ENCODE results near the gene RUFY3. TPM values are rescaled to one million over a fixed set of nuclear protein-coding genes. Genes with fewer than 3 reads are reported as not detected.
A peak's percentile ranks its signal among the peaks of the same experiment; 100 is the strongest.

Gene RUFY3
- total and polyA plus RNA-seq, 9 of the 15 experiments (the other 6 are each of a cell fraction or from before 2014, with no cell fraction given): 4.2 to 31.1 (median 21.5) TPM

DNA sequence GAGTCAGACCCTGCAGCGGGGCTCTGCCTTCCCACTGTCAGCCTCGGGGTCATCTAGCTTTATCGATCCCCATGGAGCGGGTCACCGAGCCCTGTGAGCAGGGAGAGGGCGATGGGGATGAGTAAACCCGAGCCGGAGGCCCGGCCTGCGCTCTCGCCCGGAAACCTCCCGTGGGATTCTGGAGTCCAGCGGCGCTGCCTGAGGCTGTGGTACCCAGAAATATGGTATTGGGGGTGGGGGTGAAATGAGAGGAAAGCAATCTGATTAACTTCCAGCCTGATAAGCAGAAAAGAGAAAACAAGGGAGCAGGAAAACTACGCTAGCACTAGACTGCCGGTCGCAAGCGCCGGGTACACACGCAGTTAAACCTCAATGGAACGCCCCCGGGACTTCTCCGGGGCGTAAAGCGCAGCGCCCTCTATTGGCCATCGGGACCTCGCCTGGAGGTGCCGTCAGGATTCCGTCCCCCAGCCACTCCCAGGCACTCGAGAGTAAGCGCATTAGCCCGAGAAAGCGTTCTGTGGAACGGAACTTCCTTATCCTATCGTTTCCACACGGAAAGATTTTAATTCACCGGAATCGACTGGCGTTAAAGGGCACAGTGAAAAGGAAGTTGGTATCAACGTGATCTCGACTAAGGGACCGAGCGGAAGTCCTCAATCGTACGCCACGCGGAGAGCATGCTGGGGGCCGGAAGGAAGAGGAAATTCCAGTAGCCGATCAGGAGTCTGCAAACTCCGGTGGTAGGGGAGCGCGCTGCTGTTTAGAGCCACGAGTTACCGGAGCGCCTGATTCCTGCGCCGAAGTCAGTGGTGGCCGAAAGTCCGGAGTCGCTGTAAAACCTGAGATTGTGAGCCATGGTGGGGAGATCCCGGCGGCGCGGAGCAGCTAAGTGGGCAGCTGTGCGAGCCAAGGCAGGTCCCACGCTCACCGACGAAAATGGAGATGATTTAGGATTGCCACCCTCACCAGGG is 33.7 kb upstream of the RUFY3 start, which contains the start of gene UTP3 (continued):
- TF ChIP-seq FOXA1 (IDR thresholded peaks at IDR 0.05; ENCODE audit: borderline replicate concordance) (no peak), HOXB6 (CRISPR knock-in tag; IDR thresholded peaks at IDR 0.05; ENCODE audit: borderline replicate concordance) (no peak), HNRNPLL (IDR thresholded peaks at IDR 0.05; ENCODE audit: low read depth, low read length, poor library complexity, severe bottlenecking) (peak; percentile 85), ZNF431 (CRISPR knock-in tag; IDR thresholded peaks at IDR 0.05) (peak; percentile 61), NFXL1 (CRISPR knock-in tag; IDR thresholded peaks at IDR 0.05) (no peak), ADNP (tag; IDR thresholded peaks at IDR 0.05) (no peak), WHSC1 (IDR thresholded peaks at IDR 0.05; ENCODE audit: low read length) (no peak), ZBED1 (IDR thresholded peaks at IDR 0.05) (no peak; the same call in none of the 2 replicates), GABPB2 (CRISPR knock-in tag; conservative IDR thresholded peaks at IDR 0.05) (no peak; the same call in 1 of the 2 replicates)
- TF ChIP-seq, protein P1, sequence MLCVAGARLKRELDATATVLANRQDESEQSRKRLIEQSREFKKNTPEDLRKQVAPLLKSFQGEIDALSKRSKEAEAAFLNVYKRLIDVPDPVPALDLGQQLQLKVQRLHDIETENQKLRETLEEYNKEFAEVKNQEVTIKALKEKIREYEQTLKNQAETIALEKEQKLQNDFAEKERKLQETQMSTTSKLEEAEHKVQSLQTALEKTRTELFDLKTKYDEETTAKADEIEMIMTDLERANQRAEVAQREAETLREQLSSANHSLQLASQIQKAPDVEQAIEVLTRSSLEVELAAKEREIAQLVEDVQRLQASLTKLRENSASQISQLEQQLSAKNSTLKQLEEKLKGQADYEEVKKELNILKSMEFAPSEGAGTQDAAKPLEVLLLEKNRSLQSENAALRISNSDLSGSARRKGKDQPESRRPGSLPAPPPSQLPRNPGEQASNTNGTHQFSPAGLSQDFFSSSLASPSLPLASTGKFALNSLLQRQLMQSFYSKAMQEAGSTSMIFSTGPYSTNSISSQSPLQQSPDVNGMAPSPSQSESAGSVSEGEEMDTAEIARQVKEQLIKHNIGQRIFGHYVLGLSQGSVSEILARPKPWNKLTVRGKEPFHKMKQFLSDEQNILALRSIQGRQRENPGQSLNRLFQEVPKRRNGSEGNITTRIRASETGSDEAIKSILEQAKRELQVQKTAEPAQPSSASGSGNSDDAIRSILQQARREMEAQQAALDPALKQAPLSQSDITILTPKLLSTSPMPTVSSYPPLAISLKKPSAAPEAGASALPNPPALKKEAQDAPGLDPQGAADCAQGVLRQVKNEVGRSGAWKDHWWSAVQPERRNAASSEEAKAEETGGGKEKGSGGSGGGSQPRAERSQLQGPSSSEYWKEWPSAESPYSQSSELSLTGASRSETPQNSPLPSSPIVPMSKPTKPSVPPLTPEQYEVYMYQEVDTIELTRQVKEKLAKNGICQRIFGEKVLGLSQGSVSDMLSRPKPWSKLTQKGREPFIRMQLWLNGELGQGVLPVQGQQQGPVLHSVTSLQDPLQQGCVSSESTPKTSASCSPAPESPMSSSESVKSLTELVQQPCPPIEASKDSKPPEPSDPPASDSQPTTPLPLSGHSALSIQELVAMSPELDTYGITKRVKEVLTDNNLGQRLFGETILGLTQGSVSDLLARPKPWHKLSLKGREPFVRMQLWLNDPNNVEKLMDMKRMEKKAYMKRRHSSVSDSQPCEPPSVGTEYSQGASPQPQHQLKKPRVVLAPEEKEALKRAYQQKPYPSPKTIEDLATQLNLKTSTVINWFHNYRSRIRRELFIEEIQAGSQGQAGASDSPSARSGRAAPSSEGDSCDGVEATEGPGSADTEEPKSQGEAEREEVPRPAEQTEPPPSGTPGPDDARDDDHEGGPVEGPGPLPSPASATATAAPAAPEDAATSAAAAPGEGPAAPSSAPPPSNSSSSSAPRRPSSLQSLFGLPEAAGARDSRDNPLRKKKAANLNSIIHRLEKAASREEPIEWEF (CRISPR knock-in tag; IDR thresholded peaks at IDR 0.05): peak; percentile 75; the same call in 1 of the 2 replicates
- TF ChIP-seq, protein P2, sequence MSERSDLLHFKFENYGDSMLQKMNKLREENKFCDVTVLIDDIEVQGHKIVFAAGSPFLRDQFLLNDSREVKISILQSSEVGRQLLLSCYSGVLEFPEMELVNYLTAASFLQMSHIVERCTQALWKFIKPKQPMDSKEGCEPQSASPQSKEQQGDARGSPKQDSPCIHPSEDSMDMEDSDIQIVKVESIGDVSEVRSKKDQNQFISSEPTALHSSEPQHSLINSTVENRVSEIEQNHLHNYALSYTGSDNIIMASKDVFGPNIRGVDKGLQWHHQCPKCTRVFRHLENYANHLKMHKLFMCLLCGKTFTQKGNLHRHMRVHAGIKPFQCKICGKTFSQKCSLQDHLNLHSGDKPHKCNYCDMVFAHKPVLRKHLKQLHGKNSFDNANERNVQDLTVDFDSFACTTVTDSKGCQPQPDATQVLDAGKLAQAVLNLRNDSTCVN (CRISPR knock-in tag; IDR thresholded peaks at IDR 0.05): no peak
- TF ChIP-seq, protein P3, sequence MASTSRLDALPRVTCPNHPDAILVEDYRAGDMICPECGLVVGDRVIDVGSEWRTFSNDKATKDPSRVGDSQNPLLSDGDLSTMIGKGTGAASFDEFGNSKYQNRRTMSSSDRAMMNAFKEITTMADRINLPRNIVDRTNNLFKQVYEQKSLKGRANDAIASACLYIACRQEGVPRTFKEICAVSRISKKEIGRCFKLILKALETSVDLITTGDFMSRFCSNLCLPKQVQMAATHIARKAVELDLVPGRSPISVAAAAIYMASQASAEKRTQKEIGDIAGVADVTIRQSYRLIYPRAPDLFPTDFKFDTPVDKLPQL (IDR thresholded peaks at IDR 0.05; ENCODE audit: extremely low read depth, insufficient read length): peak; percentile 32
- TF ChIP-seq, protein P4, sequence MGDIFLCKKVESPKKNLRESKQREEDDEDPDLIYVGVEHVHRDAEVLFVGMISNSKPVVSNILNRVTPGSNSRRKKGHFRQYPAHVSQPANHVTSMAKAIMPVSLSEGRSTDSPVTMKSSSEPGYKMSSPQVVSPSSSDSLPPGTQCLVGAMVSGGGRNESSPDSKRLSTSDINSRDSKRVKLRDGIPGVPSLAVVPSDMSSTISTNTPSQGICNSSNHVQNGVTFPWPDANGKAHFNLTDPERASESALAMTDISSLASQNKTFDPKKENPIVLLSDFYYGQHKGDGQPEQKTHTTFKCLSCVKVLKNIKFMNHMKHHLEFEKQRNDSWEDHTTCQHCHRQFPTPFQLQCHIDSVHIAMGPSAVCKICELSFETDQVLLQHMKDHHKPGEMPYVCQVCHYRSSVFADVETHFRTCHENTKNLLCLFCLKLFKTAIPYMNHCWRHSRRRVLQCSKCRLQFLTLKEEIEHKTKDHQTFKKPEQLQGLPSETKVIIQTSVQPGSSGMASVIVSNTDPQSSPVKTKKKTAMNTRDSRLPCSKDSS (IDR thresholded peaks at IDR 0.05; ENCODE audit: low read depth, partially characterized antibody): no peak
- TF ChIP-seq, protein P5, sequence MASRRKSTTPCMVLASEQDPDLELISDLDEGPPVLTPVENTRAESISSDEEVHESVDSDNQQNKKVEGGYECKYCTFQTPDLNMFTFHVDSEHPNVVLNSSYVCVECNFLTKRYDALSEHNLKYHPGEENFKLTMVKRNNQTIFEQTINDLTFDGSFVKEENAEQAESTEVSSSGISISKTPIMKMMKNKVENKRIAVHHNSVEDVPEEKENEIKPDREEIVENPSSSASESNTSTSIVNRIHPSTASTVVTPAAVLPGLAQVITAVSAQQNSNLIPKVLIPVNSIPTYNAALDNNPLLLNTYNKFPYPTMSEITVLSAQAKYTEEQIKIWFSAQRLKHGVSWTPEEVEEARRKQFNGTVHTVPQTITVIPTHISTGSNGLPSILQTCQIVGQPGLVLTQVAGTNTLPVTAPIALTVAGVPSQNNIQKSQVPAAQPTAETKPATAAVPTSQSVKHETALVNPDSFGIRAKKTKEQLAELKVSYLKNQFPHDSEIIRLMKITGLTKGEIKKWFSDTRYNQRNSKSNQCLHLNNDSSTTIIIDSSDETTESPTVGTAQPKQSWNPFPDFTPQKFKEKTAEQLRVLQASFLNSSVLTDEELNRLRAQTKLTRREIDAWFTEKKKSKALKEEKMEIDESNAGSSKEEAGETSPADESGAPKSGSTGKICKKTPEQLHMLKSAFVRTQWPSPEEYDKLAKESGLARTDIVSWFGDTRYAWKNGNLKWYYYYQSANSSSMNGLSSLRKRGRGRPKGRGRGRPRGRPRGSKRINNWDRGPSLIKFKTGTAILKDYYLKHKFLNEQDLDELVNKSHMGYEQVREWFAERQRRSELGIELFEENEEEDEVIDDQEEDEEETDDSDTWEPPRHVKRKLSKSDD (conservative IDR thresholded peaks at IDR 0.05; ENCODE audit: low read length): 0 out of 2 replicates have a peak, but pooled peaks have one; percentile 37

All from K562 (cell line).